NCI-H1436 (cell line): ENCODE results near the gene IL11RA.
"Not testable (repeated sequence)": the region's sequence is repeated elsewhere in the genome, so short reads cannot be mapped to it uniquely, and the experiment has no call there.

Experiments
- DNase-seq: peaks from one replicate; lab custom pipeline; 2025; lab: John Stamatoyannopoulos, UW

Gene IL11RA

DNA sequence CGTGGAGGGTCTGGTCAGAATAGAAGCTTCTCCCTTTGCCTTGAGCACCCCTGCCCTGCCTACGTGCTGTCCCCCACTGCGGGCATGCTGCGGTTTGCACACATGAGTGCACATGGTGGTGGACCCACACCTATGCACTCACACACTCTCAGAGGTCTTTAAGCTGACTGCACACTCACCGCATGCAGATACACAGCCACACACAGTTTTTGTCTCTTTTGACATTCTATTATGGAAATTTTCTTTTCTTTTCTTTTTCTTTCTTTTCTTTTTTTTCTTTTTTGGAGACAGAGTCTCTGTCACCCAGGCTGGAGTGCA lies 22.5 kb upstream of the IL11RA start:
- DNase-seq = no peak

DNA sequence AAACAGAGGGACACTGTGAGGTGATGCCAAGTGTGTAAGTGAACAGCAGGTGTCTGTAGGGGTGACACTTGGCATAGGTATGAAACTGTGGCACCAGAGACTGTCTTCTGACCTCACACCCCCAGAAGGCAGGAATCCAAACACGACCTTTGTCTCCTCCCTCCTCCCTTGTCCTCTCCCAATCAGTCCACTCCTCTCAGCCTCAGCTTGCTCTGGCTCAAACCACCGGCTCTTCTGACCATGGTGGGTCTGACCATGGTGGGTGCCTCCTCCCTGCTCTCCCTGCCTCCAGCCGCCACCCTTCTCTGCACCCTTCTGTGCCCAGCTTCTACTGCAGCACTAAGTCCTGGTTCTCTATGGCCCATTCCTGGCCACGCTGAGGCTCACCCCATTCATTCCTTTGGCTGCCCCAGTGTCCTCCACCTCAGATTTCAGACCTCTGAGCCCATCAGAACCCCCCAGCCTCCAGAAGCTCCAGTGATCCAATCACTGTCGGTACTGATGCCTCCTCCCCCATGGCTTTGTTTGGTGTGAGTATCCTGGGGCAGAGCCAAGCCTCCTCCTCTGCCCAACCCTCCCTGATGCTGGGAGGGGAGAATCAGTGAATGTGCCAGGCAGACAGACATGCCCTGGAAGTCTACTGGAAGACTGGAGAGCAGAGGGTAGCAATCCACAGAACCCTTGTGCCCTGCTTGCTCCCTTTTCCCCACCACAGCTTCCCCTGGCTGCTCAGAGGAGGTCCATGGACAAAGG lies 21.4 kb upstream of the IL11RA start:
- DNase-seq = no peak

DNA sequence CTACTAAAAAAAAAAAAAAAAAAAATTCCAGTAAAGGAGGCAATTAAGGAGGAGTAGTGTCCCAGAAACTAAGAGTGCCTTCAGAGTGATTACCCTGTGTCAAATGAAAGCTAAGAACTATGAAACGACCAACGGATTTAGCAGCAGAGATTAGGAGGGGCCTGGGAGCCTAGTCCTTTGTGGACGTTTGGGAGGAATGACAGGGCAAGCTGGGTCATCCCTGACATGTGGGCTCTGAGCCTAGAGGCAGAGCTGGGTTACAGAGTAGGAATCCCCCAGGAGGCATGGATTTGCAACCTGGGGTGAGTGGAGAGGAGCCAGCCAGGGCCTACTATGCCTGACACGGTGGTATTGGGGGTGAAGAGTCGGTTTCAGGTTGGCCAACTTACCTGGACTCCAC lies 18.8 kb upstream of the IL11RA start:
- DNase-seq = no peak

DNA sequence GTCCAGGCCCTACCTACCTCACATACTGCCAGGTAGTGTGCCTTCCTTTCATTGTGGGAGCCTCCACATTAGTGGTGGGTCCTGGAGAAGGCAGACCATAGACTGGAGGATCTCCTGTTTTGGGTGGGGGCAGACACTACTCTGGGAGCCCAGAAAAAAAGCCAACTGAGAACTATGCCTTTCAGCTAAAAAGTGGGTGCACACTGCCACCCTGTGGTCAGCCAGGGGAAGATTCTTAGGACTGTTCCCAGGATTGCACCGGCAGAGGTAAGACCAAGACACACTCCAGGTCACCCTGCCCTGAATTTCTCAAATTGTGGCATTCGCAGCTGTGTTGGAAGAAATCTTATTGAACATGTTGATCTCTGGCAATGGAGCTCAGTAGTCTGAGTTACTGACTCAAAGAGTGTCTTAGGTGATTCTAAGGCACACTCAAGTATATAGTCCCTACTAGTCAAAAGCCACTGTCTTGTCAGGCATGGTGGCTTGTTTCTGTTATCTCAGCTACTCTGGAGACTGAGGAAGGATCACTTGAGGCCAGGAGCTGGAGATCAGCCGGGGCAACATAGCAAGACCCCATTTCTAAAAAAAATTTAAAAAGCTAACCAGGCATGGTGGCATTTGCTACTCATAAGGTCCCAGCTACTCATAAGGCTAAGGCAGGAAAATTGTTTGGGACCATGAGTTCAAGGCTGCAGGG lies 18.0 kb upstream of the IL11RA start:
- peak; percentile 36 for DNase-seq

DNA sequence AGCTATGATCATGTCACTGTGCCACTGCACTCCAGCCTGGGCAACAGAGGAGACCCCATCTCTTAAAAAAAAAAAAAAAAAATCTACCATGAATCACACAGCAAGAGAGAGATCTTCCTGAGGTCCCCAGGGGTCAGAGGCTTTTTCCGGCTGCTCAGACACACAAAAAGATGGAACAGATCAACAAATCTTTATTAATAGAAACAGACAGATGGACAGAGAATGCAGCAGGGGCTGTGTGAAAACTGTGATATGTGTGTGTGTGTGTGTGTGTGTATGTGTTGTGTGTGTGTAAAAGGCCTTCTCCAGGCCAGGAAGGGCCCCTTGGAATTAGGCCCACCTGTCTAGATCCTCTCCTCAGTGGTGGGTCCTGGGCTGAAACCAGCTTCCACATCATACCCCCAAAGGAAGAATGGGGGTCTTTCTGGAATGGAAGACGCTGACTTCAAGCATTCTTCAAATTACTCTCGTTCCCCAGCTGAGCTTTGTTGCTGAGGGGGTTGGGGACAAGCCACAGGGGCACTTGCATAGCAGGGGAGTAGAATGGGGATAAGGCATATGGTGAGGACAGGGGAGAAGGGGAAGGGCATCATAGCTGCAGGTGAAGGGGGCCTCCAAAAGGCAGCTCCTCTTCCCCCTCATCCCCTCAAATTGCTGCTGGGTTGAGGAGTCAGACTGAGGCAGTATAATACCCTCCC lies 17.3 kb upstream of the IL11RA start:
- DNase-seq = no peak

DNA sequence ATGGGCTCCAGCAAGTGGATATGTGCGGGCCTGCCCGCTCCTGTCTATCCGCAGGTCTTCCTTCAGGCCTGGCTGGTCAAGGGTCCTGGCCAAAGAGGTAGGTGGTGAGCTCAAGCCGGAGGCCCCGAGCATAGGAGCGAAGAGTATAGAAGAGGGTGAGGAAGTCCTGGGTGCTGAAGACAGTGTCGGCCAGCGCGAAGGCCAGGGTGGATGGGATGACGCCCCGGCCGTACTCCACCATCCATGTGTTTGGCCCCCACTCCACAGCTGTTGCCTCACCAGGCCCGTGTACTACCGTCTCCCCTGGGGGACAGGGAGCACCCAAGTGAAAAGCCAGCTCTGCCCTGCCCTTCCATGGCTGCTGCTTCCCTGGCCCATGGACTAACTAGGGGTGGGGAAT lies 16.4 kb upstream of the IL11RA start:
- no peak for DNase-seq

DNA sequence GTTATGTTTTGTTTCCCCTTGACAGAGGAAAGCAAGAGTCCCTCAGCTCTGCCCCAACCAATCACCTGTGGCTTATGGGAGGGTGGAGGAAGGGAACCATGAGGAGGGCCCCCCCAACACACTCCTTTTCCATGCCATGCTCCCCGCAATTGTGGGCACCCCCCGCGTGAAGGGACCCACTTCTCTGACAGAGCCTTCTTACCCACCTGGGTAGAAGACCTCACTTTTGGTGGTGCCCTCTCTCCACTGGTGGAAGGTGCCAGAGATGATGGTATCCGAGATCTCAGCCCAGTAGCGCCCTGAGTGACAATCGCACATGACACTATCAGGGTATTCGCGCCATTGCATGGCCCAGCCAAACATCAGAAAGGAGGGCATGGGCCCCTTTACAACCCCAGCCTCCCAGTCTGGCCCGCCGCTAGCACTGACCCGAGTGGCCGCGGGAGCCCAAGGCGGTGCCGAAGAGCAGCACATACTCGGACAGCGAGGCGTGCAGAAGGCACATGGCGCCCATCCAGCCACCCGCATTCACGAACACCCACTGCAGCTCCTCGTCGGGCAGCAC lies 15.1 kb upstream of the IL11RA start:
- no peak for DNase-seq

DNA sequence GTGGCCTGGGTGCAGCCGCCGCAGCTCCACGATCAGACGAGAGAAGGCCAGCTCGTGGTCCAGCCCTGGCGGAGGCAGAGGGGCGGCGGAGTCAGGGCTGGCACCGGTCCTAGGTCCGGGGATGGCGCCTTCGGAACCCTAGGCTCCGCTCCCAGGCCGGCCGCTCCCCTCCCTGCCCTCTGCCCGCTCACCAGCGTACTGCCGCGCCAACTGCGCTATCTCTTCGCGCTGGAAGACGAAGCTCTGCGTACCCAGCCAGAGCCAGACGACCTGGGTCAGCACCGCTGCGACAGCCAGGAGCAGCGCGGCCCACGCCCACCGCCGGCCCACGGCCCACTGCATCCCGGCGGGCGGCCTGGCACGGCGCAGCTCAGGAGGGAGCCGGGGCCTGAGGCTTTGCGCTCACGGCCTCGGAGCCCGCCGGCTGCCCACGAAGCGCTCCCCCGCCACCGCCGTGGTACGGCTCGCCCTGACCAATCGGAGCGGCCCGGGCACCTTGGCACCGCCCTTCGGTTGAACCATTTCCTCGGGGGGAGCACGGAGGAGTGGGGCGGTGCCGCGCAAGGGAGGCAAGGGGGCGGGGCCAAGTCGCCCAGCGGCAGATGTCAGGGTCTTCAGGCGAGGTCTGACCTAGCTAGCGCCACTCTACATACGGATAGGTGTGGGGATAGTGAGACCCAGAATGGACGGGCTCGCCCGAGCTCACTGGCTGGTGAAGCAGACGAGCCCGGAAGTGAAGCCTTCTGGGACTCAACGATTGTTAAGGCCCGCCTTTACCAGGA lies 14.4 kb upstream of the IL11RA start, which contains the start of gene SIGMAR1:
Gene SIGMAR1, minus strand, starts transcription at position 432 of the 782 bp plus-strand sequence. Its CDS starts 90 bp downstream, at position 342.
- DNase-seq = peak; percentile 89

DNA sequence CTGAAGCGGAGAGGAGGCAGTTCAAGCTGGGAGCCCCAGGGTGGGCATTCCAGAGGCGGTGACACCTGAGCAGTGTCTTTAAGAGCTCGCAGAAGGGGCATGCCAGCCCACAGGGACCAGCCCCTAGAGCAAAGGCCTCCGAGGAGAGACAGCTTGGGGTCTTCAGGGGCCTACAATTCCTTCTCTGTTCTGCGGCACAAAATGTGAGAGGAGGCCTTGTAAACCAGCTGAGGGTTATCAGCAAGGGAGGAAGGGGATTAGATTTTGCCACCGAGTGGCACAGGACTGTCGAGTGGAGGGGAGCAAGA lies 13.9 kb upstream of the IL11RA start:
- no peak for DNase-seq

DNA sequence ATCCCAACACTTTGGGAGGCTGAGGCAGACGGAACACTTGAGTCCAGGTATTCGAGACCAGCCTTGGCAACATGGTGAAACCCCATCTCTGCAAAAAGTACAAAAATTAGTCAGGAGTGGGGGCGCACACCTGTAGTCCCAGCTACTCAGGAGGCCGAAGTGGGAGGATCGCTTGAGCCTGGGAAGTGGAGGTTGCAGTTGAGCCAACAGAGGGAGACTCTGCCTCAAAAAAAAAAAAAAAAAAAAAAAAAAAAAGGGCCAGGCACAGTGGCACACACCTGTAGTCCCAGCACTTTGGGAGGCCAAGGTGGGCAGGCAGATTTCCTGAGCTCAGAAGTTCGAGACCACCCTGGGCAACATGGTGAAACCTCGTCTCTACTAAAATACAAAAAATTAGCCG lies 12.7 kb upstream of the IL11RA start:
- DNase-seq = not testable (repeated sequence)

DNA sequence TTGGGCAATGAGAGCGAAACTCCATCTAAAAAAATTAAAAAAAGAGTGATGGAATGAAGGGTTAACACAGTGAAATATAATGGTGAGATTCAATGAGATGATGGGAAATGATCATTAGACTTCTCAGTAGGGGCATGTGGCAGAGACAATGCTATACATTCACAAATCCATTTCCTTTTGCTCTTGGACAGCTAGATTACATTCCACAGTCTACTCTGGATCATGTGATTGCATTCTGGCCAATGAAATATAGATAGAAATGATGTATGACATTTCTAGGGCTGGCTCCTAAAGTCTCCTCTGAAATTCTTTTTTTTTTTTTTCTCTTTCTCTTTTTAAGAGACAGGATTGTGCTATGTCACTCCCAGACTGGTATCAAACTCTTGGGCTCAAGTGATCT lies 9.3 kb upstream of the IL11RA start:
- no peak for DNase-seq

DNA sequence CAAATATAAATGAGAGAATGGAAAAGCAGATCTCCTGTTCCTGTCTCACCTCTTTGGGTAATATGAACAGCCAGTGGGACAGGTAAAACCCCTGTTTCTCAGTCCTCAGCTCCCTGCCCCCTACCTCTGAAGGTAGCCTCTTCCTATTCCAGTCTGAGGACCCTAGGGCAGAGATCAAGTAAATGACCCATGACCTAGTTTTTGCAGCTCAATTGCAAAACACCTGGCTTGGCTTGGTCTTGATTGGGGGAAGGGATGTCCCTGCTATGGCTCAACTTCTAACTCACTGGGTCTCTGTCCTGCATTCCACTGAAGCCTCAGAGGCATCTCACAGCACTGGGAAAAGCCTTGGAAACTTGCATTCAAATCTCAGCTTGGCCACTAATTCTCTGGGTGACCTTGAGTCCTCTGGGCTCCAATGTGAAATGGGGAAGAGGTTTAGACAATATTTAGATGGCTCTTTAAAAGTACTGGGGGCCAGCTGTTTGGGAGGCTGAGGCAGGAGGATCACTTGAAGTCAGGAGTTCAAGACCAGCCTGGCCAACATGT lies 7.1 kb upstream of the IL11RA start:
- no peak for DNase-seq

DNA sequence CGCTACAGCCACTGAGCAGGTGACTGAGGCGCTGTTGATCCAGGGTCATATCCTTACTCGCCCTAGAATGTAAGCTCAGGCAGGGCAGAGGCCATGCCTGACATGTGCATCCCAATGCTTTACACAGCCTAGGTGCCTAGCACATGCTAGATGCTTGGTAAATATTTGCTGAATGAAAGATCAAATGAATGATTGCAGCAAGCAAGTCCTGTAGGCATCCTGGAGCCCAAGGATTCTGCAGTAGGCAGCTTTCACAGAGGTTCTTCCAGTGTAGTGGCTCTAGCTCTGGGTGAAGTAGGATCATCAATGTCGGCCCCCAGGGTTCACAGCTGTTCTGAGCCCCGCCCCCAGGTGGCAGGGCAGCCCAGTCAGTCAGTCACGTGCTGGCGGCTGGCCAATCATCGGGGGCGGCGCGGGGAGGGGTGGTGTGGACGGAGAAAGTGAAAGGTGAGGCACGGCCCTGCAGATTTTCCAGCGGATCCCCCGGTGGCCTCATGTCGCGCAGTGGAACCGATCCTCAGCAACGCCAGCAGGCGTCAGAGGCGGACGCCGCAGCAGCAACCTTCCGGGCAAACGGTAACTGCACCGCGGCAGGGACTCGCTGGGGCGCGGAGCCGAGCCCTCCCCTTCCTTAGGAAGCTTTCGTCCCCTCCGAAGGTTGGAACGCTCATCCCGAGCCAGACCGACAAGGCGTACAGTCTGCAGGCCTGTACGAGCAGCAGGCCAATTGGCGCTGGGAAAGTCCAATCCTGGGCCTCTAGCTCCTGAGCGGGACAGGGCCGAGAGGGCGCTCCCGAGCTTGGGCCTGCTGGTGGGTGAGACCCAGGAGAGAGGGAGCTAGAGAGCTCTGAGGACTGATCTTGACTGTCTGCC lies 5.5 kb upstream of the IL11RA start, which contains the start of gene GALT:
Gene GALT, plus strand, starts transcription at position 465 of the 873 bp plus-strand sequence. Its CDS starts 30 bp downstream, at position 495.
- peak; percentile 88 for DNase-seq

DNA sequence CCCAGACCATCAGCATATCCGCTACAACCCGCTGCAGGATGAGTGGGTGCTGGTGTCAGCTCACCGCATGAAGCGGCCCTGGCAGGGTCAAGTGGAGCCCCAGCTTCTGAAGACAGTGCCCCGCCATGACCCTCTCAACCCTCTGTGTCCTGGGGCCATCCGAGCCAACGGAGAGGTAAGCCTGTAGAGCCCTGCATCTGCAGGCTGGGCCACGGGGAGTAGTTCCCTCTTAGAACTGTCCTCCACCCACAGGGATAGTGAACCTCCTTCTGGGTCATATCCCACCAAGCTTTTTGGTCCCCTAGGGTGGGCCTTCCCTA lies 4.9 kb upstream of the IL11RA start:
- DNase-seq = no peak

DNA sequence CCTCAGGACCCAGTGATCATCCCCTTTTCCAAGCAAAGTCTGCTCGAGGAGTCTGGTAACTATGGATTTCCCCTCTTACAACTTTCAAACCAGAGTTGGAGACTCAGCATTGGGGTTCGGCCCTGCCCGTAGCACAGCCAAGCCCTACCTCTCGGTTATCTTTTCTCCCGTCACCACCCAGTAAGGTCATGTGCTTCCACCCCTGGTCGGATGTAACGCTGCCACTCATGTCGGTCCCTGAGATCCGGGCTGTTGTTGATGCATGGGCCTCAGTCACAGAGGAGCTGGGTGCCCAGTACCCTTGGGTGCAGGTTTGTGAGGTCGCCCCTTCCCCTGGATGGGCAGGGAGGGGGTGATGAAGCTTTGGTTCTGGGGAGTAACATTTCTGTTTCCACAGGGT lies 4.3 kb upstream of the IL11RA start:
- no peak for DNase-seq

DNA sequence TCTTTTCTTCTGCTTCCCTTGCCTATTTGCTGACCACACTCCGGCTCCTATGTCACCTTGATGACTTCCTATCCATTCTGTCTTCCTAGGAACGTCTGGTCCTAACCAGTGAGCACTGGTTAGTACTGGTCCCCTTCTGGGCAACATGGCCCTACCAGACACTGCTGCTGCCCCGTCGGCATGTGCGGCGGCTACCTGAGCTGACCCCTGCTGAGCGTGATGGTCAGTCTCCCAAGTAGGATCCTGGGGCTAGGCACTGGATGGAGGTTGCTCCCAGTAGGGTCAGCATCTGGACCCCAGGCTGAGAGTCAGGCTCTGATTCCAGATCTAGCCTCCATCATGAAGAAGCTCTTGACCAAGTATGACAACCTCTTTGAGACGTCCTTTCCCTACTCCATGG lies 3.3 kb upstream of the IL11RA start:
- no peak for DNase-seq

DNA sequence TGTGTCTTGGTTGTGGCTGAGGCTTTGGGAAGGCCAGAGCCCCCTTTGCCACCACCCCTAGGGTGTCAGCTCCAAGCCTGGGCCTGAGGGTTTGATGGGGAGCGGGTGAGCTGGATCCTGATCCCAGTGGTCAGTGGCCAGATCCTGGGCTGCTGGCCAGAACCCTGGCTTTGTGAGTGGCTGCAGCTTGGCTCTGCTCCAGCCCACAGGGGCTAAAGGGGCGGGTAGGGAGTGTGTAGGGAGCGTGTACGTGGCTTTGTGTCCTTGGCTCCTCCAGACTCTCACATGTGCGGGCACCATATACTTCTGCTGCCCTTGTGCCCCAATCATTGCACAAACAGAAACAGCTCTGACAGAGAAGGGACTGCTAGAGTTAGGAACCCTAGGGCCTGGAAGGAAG lies 1.2 kb upstream of the IL11RA start:
- no peak for DNase-seq

DNA sequence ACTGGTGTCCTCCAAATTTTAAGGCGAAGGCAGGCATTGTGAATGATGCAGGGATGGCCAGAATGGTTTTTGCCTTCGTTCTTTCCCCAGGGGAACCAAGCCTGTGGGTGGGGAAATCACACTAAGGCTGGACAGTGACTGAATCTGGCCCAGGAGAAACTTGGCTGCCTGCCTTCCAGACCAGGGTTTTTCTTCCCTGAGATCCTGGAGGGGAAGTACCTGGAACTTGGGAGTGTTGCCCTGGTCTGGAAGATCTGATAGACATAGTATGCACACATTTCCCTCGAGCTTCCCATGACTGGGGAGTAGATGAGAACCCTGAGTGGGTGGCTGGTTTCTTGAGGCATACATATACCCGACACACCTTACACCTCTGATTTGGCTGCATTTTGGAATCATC lies 664 bp upstream of the IL11RA start:
- no peak for DNase-seq

DNA sequence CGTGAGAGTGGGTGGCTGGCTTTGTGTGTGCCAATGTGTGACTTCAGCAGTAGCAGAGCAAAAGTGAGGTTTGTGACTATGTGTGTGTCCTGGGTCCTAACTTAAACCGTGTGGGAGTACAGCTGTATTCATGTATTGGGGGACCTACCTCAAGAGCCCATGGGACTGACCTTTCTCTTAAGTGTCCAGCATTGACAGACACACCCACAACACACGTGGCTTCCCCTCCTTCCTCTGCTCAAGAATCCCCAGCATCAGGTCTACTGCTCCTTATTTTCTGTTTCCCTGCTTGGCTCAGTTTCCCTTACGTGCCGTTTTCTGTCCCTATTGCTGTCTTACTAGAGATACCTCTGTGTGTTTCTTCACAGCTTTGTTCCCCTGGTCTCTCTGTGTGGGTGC lies 616 bp downstream of the IL11RA start:
- no peak for DNase-seq

DNA sequence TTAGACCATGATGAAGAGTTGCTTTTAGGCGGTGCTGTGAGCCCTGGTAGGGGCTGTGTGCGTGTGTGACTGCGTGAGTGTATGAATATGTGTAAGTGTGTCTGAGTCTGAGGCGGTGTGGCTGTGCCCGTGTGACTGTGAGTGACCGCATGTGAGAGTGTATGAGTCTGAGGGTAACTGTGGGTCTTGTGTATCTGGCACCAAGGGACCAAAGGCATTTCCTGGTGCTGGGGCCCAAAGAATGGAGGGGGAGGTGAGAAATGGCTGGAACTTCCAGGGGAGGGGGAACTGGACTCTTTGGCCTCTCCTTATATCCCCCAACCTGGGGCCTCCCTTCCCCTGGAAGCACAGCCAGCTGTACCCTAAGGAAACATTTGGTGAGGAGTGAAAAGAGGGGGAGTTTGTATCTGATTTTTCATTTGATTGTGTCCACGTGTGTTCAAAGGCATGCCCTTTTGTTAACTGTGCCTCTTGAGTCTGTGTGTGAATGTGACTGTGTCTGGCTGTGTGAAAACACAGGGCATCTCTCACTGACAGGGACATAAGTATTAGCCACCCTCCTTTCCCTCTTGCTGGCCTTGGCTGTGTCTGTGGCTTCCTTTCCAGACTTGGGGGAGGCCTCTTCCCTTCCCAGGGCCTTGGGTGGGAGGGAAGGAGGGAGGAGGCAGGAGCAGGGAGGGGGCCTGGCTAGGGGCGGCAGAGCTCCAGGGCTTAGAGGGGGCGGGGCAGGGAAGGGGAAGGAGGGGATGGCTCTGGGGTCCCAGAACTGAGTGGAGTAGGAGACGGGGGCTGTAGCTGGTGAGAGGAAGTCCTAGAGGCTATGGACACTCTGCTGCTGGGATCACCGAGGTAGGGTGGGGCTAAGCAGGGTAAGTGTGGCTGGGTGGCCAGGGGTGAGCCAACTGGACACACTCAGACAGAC lies 1.4 kb downstream of the IL11RA start:
- no peak for DNase-seq
